Keratinocyte (primary cell): ENCODE data around the gene NFE2L3. TPM values are rescaled to one million over a fixed set of nuclear protein-coding genes. Genes with fewer than 3 reads are reported as not detected.

Experiments
- DNase-seq: peaks from one replicate; pipeline ENCODE4 v3.0.0-alpha.2; 2011; ENCODE audit warnings: low read depth, missing footprints, low spot score
- FAIRE-seq: peaks from 2 replicates; lab custom pipeline; 2011; peaks lifted over from hg19 to GRCh38; lab: Jason Lieb, UNC
- H2AFZ ChIP-seq: 2 replicates; pipeline ENCODE4 v1.6.0; 2012; ENCODE audit warnings: low read length, control low read depth, inconsistent platforms; ENCODE audit not compliant: control insufficient read depth
- H3K27ac ChIP-seq: 2 replicates; pipeline ENCODE4 v1.5.1; 2011; ENCODE audit warnings: low read length; ENCODE audit not compliant: control insufficient read depth, insufficient read depth
- H3K27me3 ChIP-seq: 3 replicates; pipeline ENCODE4 v1.6.0; 2011; ENCODE audit warnings: low read length; ENCODE audit not compliant: control insufficient read depth, insufficient read depth; ENCODE audit errors: extremely low read depth
- H3K36me3 ChIP-seq, 2 experiments: 2 replicates in 1 of 2; 3 replicates in 1 of 2; pipeline ENCODE4 v1.5.1; 2011; ENCODE audit warnings: low read length in 2 of 2, mild to moderate bottlenecking in 1 of 2; ENCODE audit not compliant: control insufficient read depth in 2 of 2, insufficient read depth in 2 of 2; ENCODE audit errors: extremely low read depth in 1 of 2
- H3K4me1 ChIP-seq: 3 replicates; pipeline ENCODE4 v1.5.1; 2011; ENCODE audit warnings: low read length; ENCODE audit not compliant: control insufficient read depth, insufficient read depth; ENCODE audit errors: extremely low read depth
- H3K4me2 ChIP-seq: 3 replicates; pipeline ENCODE4 v1.6.0; 2011; ENCODE audit warnings: low read depth, low read length; ENCODE audit not compliant: control insufficient read depth, insufficient read depth; ENCODE audit errors: extremely low read depth
- H3K4me3 ChIP-seq, 3 experiments: fragments of 200-600 bp in 1 of 3; sonication (generic) in 1 of 3; 2 replicates in 2 of 3; 3 replicates in 1 of 3; pipeline ENCODE4 v1.5.1; 2011 to 2016; ENCODE audit warnings: low read length in 3 of 3, mild to moderate bottlenecking in 3 of 3, control low read depth in 2 of 3, inconsistent platforms in 1 of 3, low read depth in 1 of 3, mixed read lengths in 1 of 3, mixed run types in 1 of 3, moderate library complexity in 1 of 3; ENCODE audit not compliant: control insufficient read depth in 2 of 3, insufficient read depth in 2 of 3; ENCODE audit errors: extremely low read depth in 1 of 3
- H3K79me2 ChIP-seq: 2 replicates; pipeline ENCODE4 v1.6.0; 2012; ENCODE audit warnings: low read length; ENCODE audit not compliant: control insufficient read depth, insufficient read depth
- H3K9ac ChIP-seq: 3 replicates; pipeline ENCODE4 v1.6.0; 2011; ENCODE audit warnings: low read length; ENCODE audit not compliant: control insufficient read depth, insufficient read depth; ENCODE audit errors: extremely low read depth
- H3K9me1 ChIP-seq: 3 replicates; pipeline ENCODE4 v1.6.0; 2011; ENCODE audit warnings: low read length; ENCODE audit not compliant: control insufficient read depth, insufficient read depth; ENCODE audit errors: extremely low read depth
- H3K9me3 ChIP-seq: 2 replicates; pipeline ENCODE4 v1.5.1; 2012; ENCODE audit warnings: low read depth, low read length; ENCODE audit not compliant: control insufficient read depth
- H4K20me1 ChIP-seq: 3 replicates; pipeline ENCODE4 v1.6.0; 2011; ENCODE audit warnings: low read length; ENCODE audit not compliant: control insufficient read depth, insufficient read depth; ENCODE audit errors: extremely low read depth
- CTCF ChIP-seq, 3 experiments: IDR thresholded peaks in 1 of 3; conservative IDR thresholded peaks in 1 of 3; optimal IDR thresholded peaks in 1 of 3; 2 replicates in 2 of 3; 3 replicates in 1 of 3; pipeline versions ENCODE3 to v1.5.1; 2011; ENCODE audit warnings: low read length in 3 of 3, mild to moderate bottlenecking in 3 of 3, moderate library complexity in 2 of 3, control low read depth in 1 of 3, inconsistent platforms in 1 of 3; ENCODE audit not compliant: insufficient read depth in 2 of 3; ENCODE audit errors: extremely low read depth in 1 of 3
- EZH2 ChIP-seq: IDR thresholded peaks from one replicate; pipeline ENCODE4 v1.6.1; 2012; ENCODE audit warnings: inconsistent platforms, mild to moderate bottlenecking, low read length, moderate library complexity
- dilution Hi-C: fragments of 300-500 bp; cut with MboI; formaldehyde crosslinking; loops from one replicate; pipeline ENCODE4 v1.7.0; 2020; ENCODE audit warnings: low sequenced_read_pairs; ENCODE audit not compliant: extremely low pct_ligation_motif_present
- polyA plus RNA-seq, 5 experiments: library from polyadenylated mRNA; depleted of rRNA in 3 of 5; stranded (reverse) in 3 of 5; stranded (forward) in 1 of 5; unstranded in 1 of 5; fragments of >200 nt; gene quantifications; 1 replicate in 1 of 5; 2 replicates in 3 of 5; 3 replicates in 1 of 5; pipeline versions ENCODE4 v1.2.1 to v1.2.3, GENCODE V29; 2011 to 2012; ENCODE audit warnings: missing spikeins in 2 of 5, low read depth in 1 of 5, low replicate concordance in 1 of 5

The NFE2L3 gene
- polyA plus RNA-seq, 1 donor (not counting 4 experiments of a cell fraction or from before 2014, with no cell fraction given) = 17.8 TPM

DNA sequence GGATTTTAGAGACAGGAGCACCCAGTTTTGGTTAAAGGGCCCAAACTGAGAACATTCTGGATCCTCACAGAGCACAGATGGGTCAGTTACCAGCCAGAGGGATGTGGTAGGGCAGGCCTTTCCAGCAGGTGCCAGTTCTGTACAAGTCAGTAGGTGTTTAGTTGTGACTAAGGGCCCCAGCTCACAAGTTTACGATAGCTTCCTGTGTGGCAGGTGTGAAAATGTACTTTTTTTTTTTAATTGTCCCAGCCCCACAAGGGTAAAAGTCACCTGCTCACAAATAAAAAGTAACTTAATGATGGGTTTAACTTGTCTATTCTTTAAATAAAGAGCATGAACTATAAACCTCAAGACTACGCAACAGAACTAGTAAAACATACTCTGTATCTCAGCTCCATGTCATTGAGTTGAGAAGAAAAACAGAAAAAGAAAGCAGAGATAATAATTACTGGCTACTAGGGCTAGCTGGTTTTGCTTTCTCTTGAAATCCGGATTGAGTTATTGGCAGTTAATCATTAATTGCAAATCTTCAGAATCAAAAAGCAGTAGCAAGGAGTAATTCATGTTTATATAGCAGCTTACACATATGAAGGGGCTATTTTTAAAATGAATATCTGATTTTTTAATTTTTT, 15.4 kb downstream of the NFE2L3 start:
- dilution Hi-C loops = no loop called here
- no peak for FAIRE-seq
- Histone ChIP-seq H3K36me3 (no peaks in the 10 kb centered on the region), H3K27me3 (no peaks in the 10 kb centered on the region), H3K4me2 (no peak overlapping the region), H3K79me2 (peaks cover 4% of the 10 kb centered on the region), H4K20me1 (no peaks in the 10 kb centered on the region), H3K4me1 (no peaks in the 10 kb centered on the region), H2AFZ (no peak overlapping the region), H3K9ac (no peak overlapping the region), H3K4me3 (no peak overlapping the region), H3K9me3 (no peaks in the 10 kb centered on the region), H3K9me1 (no peaks in the 10 kb centered on the region), H3K27ac (no peak overlapping the region)
- TF ChIP-seq CTCF (optimal IDR thresholded peaks at IDR 0.05 in 1 of 3, IDR thresholded peaks at IDR 0.05 in 1 of 3, conservative IDR thresholded peaks at IDR 0.05 in 1 of 3; ENCODE audit: extremely low read depth in 1 of 3, insufficient read depth in 2 of 3, low read length in 3 of 3) (no peak), EZH2 (no peak)
- no peak for DNase-seq

- no peaks in the 10 kb centered on the region for H3K9me1 ChIP-seq
- no peak for TF ChIP-seq EZH2
- TF ChIP-seq CTCF (optimal IDR thresholded peaks at IDR 0.05 in 1 of 3, IDR thresholded peaks at IDR 0.05 in 1 of 3, conservative IDR thresholded peaks at IDR 0.05 in 1 of 3; ENCODE audit: extremely low read depth in 1 of 3, insufficient read depth in 2 of 3, low read length in 3 of 3) = no peak
- dilution Hi-C loops = no loop called here
- no peaks in the 10 kb centered on the region for H4K20me1 ChIP-seq
- no peaks in the 10 kb centered on the region for H3K9me3 ChIP-seq
- DNase-seq (no peak), FAIRE-seq (no peak)
- H3K4me1 ChIP-seq = no peaks in the 10 kb centered on the region
- H2AFZ ChIP-seq = no peak overlapping the region
- H3K27me3 ChIP-seq = no peaks in the 10 kb centered on the region
- H3K79me2 ChIP-seq = peaks cover 4% of the 10 kb centered on the region
- H3K4me2 ChIP-seq = no peak overlapping the region
- H3K9ac ChIP-seq = no peak overlapping the region
- no peak overlapping the region for H3K27ac ChIP-seq
- no peaks in the 10 kb centered on the region for H3K36me3 ChIP-seq
- no peak overlapping the region for H3K4me3 ChIP-seq
These were observed 16.5 kb downstream of the NFE2L3 start for GRCh38 chr7:26168458-26169023.
